ENCODE results near the gene DAZAP2.

DAZAP2 gene

DNA sequence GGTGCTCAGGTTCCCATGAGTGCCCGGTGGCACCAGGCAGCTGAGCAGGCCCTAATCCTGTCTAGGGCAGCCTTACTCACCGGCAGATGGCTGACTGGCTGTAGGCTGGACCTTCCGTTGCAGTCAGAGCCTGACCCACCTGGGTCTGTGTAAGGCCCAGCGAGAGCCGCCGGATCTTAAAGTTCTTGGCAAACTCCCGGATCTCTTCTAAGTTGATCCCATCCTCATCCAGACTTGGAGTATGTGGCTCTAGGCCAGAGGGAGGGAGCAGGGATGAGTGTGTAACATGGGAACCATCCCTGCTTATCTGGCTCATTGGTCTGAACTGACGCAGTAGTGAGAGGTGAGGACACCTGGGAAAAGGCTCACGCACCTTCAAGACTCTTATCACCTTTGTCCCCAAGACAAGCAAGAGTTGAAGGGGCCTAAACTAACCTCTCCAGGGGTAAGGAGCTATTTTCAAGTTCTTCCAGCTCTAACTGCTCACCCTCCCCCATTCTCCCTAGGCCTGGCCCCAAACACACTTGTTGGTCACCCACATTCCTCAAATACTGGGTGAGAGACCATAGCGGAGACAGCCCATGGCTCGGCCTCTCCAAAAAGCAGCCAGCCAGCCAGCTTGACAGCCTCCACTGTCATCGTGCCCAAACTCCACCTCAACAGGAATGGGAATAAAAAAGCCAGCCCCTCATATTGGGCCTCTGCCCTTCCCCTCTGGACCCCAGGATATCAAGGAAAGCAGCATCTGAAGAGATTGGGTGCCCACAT is 46.9 kb upstream of the DAZAP2 start:
- Histone ChIP-seq H3K4me2 (ENCODE audit: insufficient read depth, low read length) (no peak overlapping the region), H3K4me3 (ENCODE audit: low read depth in 1 of 2, low read length in 2 of 2) (no peak overlapping the region), H2AFZ (ENCODE audit: low read depth, low read length) (no peak overlapping the region), H3K36me3 (ENCODE audit: insufficient read depth, low read length) (no peaks in the 10 kb centered on the region), H3K27ac (ENCODE audit: low read length) (no peak overlapping the region), H3K9me3 (ENCODE audit: insufficient read depth, low read length, severe bottlenecking) (no peaks in the 10 kb centered on the region), H3K9ac (ENCODE audit: low read depth, low read length) (no peak overlapping the region), H3K79me2 (ENCODE audit: insufficient read depth, low read length) (no peaks in the 10 kb centered on the region), H3K27me3 (ENCODE audit: insufficient read depth, low read length, poor library complexity) (no peaks in the 10 kb centered on the region), H3K4me1 (ENCODE audit: insufficient read depth, low read length) (no peaks in the 10 kb centered on the region), H4K20me1 (ENCODE audit: insufficient read depth, low read length) (no peaks in the 10 kb centered on the region)
- DNase-seq (no peak), ATAC-seq (ENCODE audit: insufficient read depth, low read depth) (no peak)
- TF ChIP-seq, protein P1, sequence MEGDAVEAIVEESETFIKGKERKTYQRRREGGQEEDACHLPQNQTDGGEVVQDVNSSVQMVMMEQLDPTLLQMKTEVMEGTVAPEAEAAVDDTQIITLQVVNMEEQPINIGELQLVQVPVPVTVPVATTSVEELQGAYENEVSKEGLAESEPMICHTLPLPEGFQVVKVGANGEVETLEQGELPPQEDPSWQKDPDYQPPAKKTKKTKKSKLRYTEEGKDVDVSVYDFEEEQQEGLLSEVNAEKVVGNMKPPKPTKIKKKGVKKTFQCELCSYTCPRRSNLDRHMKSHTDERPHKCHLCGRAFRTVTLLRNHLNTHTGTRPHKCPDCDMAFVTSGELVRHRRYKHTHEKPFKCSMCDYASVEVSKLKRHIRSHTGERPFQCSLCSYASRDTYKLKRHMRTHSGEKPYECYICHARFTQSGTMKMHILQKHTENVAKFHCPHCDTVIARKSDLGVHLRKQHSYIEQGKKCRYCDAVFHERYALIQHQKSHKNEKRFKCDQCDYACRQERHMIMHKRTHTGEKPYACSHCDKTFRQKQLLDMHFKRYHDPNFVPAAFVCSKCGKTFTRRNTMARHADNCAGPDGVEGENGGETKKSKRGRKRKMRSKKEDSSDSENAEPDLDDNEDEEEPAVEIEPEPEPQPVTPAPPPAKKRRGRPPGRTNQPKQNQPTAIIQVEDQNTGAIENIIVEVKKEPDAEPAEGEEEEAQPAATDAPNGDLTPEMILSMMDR (IDR thresholded peaks at IDR 0.05; ENCODE audit: borderline replicate concordance, extremely low read depth, low read length, poor library complexity, severe bottlenecking): no peak
- no peak for TF ChIP-seq EZH2 (IDR thresholded peaks at IDR 0.05; ENCODE audit: borderline replicate concordance, low read depth, low read length, severe bottlenecking)

DNA sequence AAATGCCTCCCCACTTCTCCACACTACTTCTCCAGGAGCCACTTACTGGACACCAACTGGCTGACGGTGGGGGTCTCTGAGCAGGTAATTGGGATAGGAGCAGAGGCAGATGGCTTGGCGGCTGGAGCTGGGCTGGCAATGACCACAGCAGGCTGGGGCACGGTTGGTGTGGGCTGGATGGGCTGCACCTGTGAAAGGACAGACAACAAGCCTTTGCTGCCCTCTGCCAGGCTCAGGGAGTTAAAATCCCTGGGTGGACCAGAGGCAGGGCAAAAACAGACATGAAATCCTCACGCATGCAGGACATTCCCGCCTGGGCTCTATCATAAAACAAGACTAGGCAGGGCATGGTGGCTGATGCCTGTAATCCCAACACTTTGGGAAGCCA is 46.3 kb upstream of the DAZAP2 start:
- DNase-seq (no peak), ATAC-seq (ENCODE audit: insufficient read depth, low read depth) (no peak)
- Histone ChIP-seq H3K27ac (ENCODE audit: low read length) (no peak overlapping the region), H2AFZ (ENCODE audit: low read depth, low read length) (no peak overlapping the region), H3K9ac (ENCODE audit: low read depth, low read length) (no peak overlapping the region), H3K4me3 (ENCODE audit: low read depth in 1 of 2, low read length in 2 of 2) (no peak overlapping the region), H3K27me3 (ENCODE audit: insufficient read depth, low read length, poor library complexity) (no peaks in the 10 kb centered on the region), H3K36me3 (ENCODE audit: insufficient read depth, low read length) (no peaks in the 10 kb centered on the region), H3K4me1 (ENCODE audit: insufficient read depth, low read length) (no peaks in the 10 kb centered on the region), H3K9me3 (ENCODE audit: insufficient read depth, low read length, severe bottlenecking) (no peaks in the 10 kb centered on the region), H3K79me2 (ENCODE audit: insufficient read depth, low read length) (no peaks in the 10 kb centered on the region), H4K20me1 (ENCODE audit: insufficient read depth, low read length) (no peaks in the 10 kb centered on the region), H3K4me2 (ENCODE audit: insufficient read depth, low read length) (no peak overlapping the region)
- no peak for TF ChIP-seq EZH2 (IDR thresholded peaks at IDR 0.05; ENCODE audit: borderline replicate concordance, low read depth, low read length, severe bottlenecking)
- TF ChIP-seq, protein P1 (IDR thresholded peaks at IDR 0.05; ENCODE audit: borderline replicate concordance, extremely low read depth, low read length, poor library complexity, severe bottlenecking): no peak

DNA sequence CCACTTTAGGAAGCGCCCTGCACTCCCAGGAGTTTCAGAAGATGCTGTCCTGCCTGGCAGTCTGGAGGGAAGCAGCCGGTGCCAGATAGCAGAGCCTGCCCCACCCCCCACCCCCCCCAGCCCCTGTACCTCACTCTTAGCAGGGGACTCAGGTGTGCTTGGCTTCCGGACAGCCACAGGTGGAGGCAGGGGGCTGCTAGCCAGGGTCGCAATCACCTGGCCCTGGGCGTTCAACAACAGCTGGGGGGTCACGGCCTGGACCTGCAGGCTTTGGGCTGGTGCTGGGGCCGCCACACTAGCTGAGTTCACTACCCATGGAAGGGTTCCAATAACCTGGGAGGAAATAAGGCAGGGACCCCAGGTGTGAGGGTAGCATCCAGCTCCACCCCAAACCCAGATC is 42.8 kb upstream of the DAZAP2 start:
- no peaks in the 10 kb centered on the region for H3K4me1 ChIP-seq (ENCODE audit: insufficient read depth, low read length)
- H3K27ac ChIP-seq (ENCODE audit: low read length): no peak overlapping the region
- no peak overlapping the region for H3K4me2 ChIP-seq (ENCODE audit: insufficient read depth, low read length)
- TF ChIP-seq, protein P1 (IDR thresholded peaks at IDR 0.05; ENCODE audit: borderline replicate concordance, extremely low read depth, low read length, poor library complexity, severe bottlenecking): no peak
- no peak for TF ChIP-seq EZH2 (IDR thresholded peaks at IDR 0.05; ENCODE audit: borderline replicate concordance, low read depth, low read length, severe bottlenecking)
- H3K9ac ChIP-seq (ENCODE audit: low read depth, low read length): no peak overlapping the region
- no peak overlapping the region for H3K4me3 ChIP-seq (ENCODE audit: low read depth in 1 of 2, low read length in 2 of 2)
- ATAC-seq (ENCODE audit: insufficient read depth, low read depth) (no peak), DNase-seq (no peak)
- no peaks in the 10 kb centered on the region for H3K9me3 ChIP-seq (ENCODE audit: insufficient read depth, low read length, severe bottlenecking)
- H3K79me2 ChIP-seq (ENCODE audit: insufficient read depth, low read length): no peaks in the 10 kb centered on the region
- H4K20me1 ChIP-seq (ENCODE audit: insufficient read depth, low read length): no peaks in the 10 kb centered on the region
- no peaks in the 10 kb centered on the region for H3K36me3 ChIP-seq (ENCODE audit: insufficient read depth, low read length)
- no peak overlapping the region for H2AFZ ChIP-seq (ENCODE audit: low read depth, low read length)
- no peaks in the 10 kb centered on the region for H3K27me3 ChIP-seq (ENCODE audit: insufficient read depth, low read length, poor library complexity)

Data from DND-41 (cell line).